ENCODE results near the gene MRPS31.

GRCh38 chr13:40728595-40728994 lies 42.4 kb downstream of the MRPS31 start:
- TF ChIP-seq CTCF (IDR thresholded peaks at IDR 0.05) (no peak), POLR2AphosphoS5 (IDR thresholded peaks at IDR 0.05) (no peak)

Measured in gastroesophageal sphincter (tissue), 3 donors.